Thyroid gland (tissue), 4 donors: ENCODE measurements around the gene MYB.

Experiments
- POLR2A ChIP-seq, 2 donors: fragments of 450-650 bp; IDR thresholded peaks; one replicate each; pipeline ENCODE4 v1.6.1; 2017; ENCODE audit warnings: antibody characterized with exemption in 2 of 2, mild to moderate bottlenecking in 2 of 2, moderate library complexity in 1 of 2
- TF ChIP-seq, protein P1 (sequence below), 6 experiments: fragments of 200-600 bp in 3 of 6; fragments of 450-650 bp in 3 of 6; sonication (generic) in 3 of 6; IDR thresholded peaks; one replicate each; pipeline ENCODE4 v1.5.1; 2016 to 2019; ENCODE audit warnings: antibody characterized with exemption in 6 of 6, mild to moderate bottlenecking in 2 of 6, inconsistent platforms in 1 of 6, moderate library complexity in 1 of 6

DNA sequence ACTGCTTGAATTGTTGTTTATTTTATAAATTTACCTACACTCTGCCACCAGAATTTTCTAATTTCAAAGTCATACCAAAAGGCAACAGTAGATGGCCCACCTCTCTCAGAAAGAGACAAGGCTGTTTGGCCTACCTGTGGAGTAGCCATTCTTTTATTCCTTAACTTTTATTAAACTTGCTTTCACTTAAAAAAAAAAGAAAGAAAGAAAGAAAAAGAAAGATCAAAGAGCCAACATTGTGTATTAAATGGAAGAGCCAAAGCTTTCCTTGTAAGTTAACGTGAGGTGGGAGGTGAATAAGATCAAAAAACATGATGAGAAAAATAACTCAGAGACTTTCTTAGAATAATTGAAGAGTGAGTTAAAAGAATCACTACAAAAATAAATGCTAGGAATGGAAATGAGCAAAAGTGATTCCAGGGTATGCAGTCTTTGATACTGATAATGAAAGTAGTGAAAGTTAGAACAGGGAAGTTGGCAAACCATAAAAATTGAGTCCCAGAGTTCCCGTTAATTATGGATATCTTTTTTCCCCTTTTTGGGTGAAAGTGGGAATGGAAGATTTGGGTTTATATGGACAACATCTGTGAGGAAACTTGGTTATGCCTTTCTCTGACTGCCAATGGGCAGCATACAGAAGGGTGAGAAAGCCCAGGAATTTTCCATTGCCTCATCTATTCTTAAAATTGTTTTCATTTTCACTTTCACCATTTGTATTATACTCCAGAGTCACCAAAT is 35.9 kb upstream of the MYB start:
- TF ChIP-seq, protein P1, sequence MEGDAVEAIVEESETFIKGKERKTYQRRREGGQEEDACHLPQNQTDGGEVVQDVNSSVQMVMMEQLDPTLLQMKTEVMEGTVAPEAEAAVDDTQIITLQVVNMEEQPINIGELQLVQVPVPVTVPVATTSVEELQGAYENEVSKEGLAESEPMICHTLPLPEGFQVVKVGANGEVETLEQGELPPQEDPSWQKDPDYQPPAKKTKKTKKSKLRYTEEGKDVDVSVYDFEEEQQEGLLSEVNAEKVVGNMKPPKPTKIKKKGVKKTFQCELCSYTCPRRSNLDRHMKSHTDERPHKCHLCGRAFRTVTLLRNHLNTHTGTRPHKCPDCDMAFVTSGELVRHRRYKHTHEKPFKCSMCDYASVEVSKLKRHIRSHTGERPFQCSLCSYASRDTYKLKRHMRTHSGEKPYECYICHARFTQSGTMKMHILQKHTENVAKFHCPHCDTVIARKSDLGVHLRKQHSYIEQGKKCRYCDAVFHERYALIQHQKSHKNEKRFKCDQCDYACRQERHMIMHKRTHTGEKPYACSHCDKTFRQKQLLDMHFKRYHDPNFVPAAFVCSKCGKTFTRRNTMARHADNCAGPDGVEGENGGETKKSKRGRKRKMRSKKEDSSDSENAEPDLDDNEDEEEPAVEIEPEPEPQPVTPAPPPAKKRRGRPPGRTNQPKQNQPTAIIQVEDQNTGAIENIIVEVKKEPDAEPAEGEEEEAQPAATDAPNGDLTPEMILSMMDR (IDR thresholded peaks at IDR 0.05), result peak in 3 of 6 experiments; percentile 53 to 74 (median 61)
- no peak for TF ChIP-seq POLR2A (IDR thresholded peaks at IDR 0.05)
